H1 (cell line): ENCODE measurements around the gene SLC5A10. TPM values are rescaled to one million over a fixed set of nuclear protein-coding genes. Genes with fewer than 3 reads are reported as not detected.
"Not testable (repeated sequence)": the region's sequence is repeated elsewhere in the genome, so short reads cannot be mapped to it uniquely, and the experiment has no call there.

ENCODE experiments used
- CTCF ChIA-PET: fragments of 300-600 bp; sonication (Branson Sonifier 250); formaldehyde crosslinking; loops from one replicate; lab custom pipeline; 2021; ENCODE audit not compliant: partially characterized antibody; lab: Charles Lee
- POLR2A ChIA-PET: fragments of 300-600 bp; sonication (Branson Sonifier 250); formaldehyde crosslinking; loops from one replicate; lab custom pipeline; 2021; ENCODE audit warnings: inconsistent platforms; ENCODE audit not compliant: partially characterized antibody; lab: Charles Lee
- DNase-seq, 2 experiments: peaks; one replicate each; pipeline versions ENCODE4 v3.0.0 to v3.0.0-alpha.2; 2010 to 2022; ENCODE audit warnings: low spot score in 2 of 2, low read depth in 1 of 2, mixed read lengths in 1 of 2
- FAIRE-seq: peaks from 2 replicates; lab custom pipeline; 2011; peaks lifted over from hg19 to GRCh38; lab: Jason Lieb, UNC
- H2AFZ ChIP-seq: 2 replicates; pipeline ENCODE4 v1.8.1; 2012; ENCODE audit warnings: low read length, inconsistent platforms
- H2AK5ac ChIP-seq: 2 replicates; pipeline ENCODE4 v1.6.1; 2013; ENCODE audit warnings: low read depth, low read length
- H2BK120ac ChIP-seq: replicated peaks from 2 replicates; pipeline ENCODE3; 2013; ENCODE audit warnings: low read depth, low read length, inconsistent platforms
- H2BK12ac ChIP-seq: 2 replicates; pipeline ENCODE4 v1.6.1; 2013; ENCODE audit warnings: low read depth, low read length
- H2BK15ac ChIP-seq: 2 replicates; pipeline ENCODE4 v1.6.1; 2013; ENCODE audit warnings: low read length
- H2BK20ac ChIP-seq: 2 replicates; pipeline ENCODE4 v1.6.1; 2013; ENCODE audit warnings: low read length
- H2BK5ac ChIP-seq: 2 replicates; pipeline ENCODE4 v1.6.1; 2013; ENCODE audit warnings: low read depth, low read length
- H3K14ac ChIP-seq: 2 replicates; pipeline ENCODE4 v1.6.1; 2013; ENCODE audit warnings: inconsistent platforms; ENCODE audit not compliant: insufficient read length
- H3K18ac ChIP-seq: 2 replicates; pipeline ENCODE4 v1.6.1; 2013; ENCODE audit warnings: low read length; ENCODE audit errors: extremely low read depth
- H3K23ac ChIP-seq: 2 replicates; pipeline ENCODE4 v1.6.1; 2013; ENCODE audit warnings: inconsistent platforms; ENCODE audit not compliant: insufficient read length
- H3K23me2 ChIP-seq: 2 replicates; pipeline ENCODE4 v1.6.1; 2013; ENCODE audit warnings: low read depth, low read length
- H3K27ac ChIP-seq: 2 replicates; pipeline ENCODE4 v1.6.1; 2011; ENCODE audit warnings: low read depth, low read length, inconsistent platforms
- H3K27me3 ChIP-seq, 4 experiments: replicated peaks in 1 of 4; 1 replicate in 1 of 4; 2 replicates in 3 of 4; pipeline versions ENCODE4 v1.6.1 to v1.8.1; 2011 to 2013; ENCODE audit warnings: low read length in 3 of 4, mild to moderate bottlenecking in 3 of 4, inconsistent platforms in 2 of 4, mixed read lengths in 2 of 4, moderate library complexity in 1 of 4; ENCODE audit not compliant: control insufficient read depth in 3 of 4, insufficient read depth in 3 of 4; ENCODE audit errors: extremely low read depth in 1 of 4
- H3K36me3 ChIP-seq, 4 experiments: 2 replicates each; pipeline versions ENCODE4 v1.6.1 to v1.8.1; 2011 to 2013; ENCODE audit warnings: mild to moderate bottlenecking in 4 of 4, low read length in 3 of 4, moderate library complexity in 2 of 4, control low read depth in 1 of 4, inconsistent platforms in 1 of 4; ENCODE audit not compliant: insufficient read depth in 4 of 4, control insufficient read depth in 2 of 4
- H3K4ac ChIP-seq: replicated peaks from 2 replicates; pipeline ENCODE3; 2013; ENCODE audit warnings: low read length, low read depth, mixed read lengths, inconsistent platforms; ENCODE audit not compliant: insufficient read length
- H3K4me1 ChIP-seq, 4 experiments: replicated peaks in 1 of 4; 1 replicate in 1 of 4; 2 replicates in 3 of 4; pipeline versions ENCODE4 v1.6.1 to v1.8.1; 2011 to 2013; ENCODE audit warnings: low read length in 3 of 4, inconsistent platforms in 2 of 4, mixed read lengths in 1 of 4; ENCODE audit not compliant: insufficient read depth in 4 of 4, control insufficient read depth in 3 of 4
- H3K4me2 ChIP-seq, 2 experiments: 2 replicates each; pipeline versions ENCODE4 v1.6.1 to v1.8.1; 2011 to 2013; ENCODE audit warnings: low read depth in 2 of 2, low read length in 2 of 2, control low read depth in 1 of 2, inconsistent platforms in 1 of 2, mild to moderate bottlenecking in 1 of 2; ENCODE audit not compliant: insufficient read depth in 1 of 2
- H3K4me3 ChIP-seq, 4 experiments: fragments of 200-600, 300-600 bp in 1 of 4; sonication (generic), shearing (Covaris generic), sonication (Bioruptor Twin) in 1 of 4; 2 replicates each; pipeline versions ENCODE4 v1.5.1 to v1.8.1; 2011 to 2016; ENCODE audit warnings: low read length in 4 of 4, low read depth in 3 of 4, control low read depth in 2 of 4, inconsistent platforms in 2 of 4, mild to moderate bottlenecking in 2 of 4, mixed read lengths in 1 of 4, moderate library complexity in 1 of 4; ENCODE audit not compliant: insufficient read depth in 2 of 4; ENCODE audit errors: extremely low read depth in 1 of 4
- H3K56ac ChIP-seq: replicated peaks from 2 replicates; pipeline ENCODE3; 2013; ENCODE audit warnings: low read depth, mild to moderate bottlenecking, mixed read lengths, low read length, inconsistent platforms; ENCODE audit not compliant: insufficient read length
- H3K79me1 ChIP-seq: 2 replicates; pipeline ENCODE4 v1.6.1; 2013; ENCODE audit warnings: low read depth, low read length, control low read depth
- H3K79me2 ChIP-seq, 2 experiments: 2 replicates each; pipeline versions ENCODE4 v1.6.1 to v1.8.1; 2012 to 2013; ENCODE audit warnings: low read length in 2 of 2, mild to moderate bottlenecking in 2 of 2, inconsistent platforms in 1 of 2; ENCODE audit not compliant: insufficient read depth in 2 of 2, control insufficient read depth in 1 of 2
- H3K9ac ChIP-seq, 4 experiments: replicated peaks in 1 of 4; 1 replicate in 1 of 4; 2 replicates in 3 of 4; pipeline versions ENCODE4 v1.6.1 to v1.8.1; 2011 to 2013; ENCODE audit warnings: low read depth in 3 of 4, low read length in 3 of 4, control low read depth in 2 of 4, mild to moderate bottlenecking in 2 of 4, moderate library complexity in 2 of 4, inconsistent platforms in 1 of 4; ENCODE audit errors: extremely low read depth in 1 of 4
- H3K9me3 ChIP-seq, 2 experiments: 2 replicates each; pipeline versions ENCODE4 v1.6.1 to v1.8.1; 2012 to 2013; ENCODE audit warnings: mild to moderate bottlenecking in 2 of 2, moderate library complexity in 2 of 2, control low read depth in 1 of 2, inconsistent platforms in 1 of 2, low read depth in 1 of 2, low read length in 1 of 2, mixed read lengths in 1 of 2; ENCODE audit not compliant: insufficient read depth in 2 of 2
- H4K20me1 ChIP-seq, 2 experiments: replicated peaks in 1 of 2; 2 replicates each; pipeline versions ENCODE3 to v1.8.1; 2011 to 2013; ENCODE audit warnings: inconsistent platforms in 2 of 2, low read length in 2 of 2, mild to moderate bottlenecking in 1 of 2; ENCODE audit not compliant: insufficient read depth in 2 of 2, control insufficient read depth in 1 of 2
- H4K5ac ChIP-seq: 2 replicates; pipeline ENCODE4 v1.6.1; 2013; ENCODE audit warnings: low read length, low read depth, mixed read lengths, inconsistent platforms; ENCODE audit not compliant: insufficient read length
- H4K8ac ChIP-seq: 2 replicates; pipeline ENCODE4 v1.8.0; 2013; ENCODE audit warnings: mild to moderate bottlenecking, moderate library complexity, low read length, inconsistent platforms; ENCODE audit not compliant: insufficient read depth; ENCODE audit errors: extremely low read depth
- H4K91ac ChIP-seq: replicated peaks from 2 replicates; pipeline ENCODE3; 2013; ENCODE audit warnings: low read length, mixed read lengths, inconsistent platforms; ENCODE audit not compliant: insufficient read length
- WGBS, 2 experiments: shearing (Covaris generic) in 1 of 2; methylation state at CpG; one replicate each; pipeline versions ENCODE4 v1.1.6 to v1.1.7; 2013 to 2015; ENCODE audit warnings: low lambda C conversion rate in 2 of 2, mixed read lengths in 2 of 2, inconsistent platforms in 1 of 2, low coverage in 1 of 2, missing lambda C conversion rate in 1 of 2; ENCODE audit not compliant: insufficient replicate concordance in 2 of 2, insufficient coverage in 1 of 2, insufficient read length in 1 of 2; ENCODE audit errors: extremely low coverage in 1 of 2, missing lambda C conversion rate in 1 of 2; 5-methylcytosine and 5-hydroxymethylcytosine counted together
- polyA plus RNA-seq, 7 experiments: library from polyadenylated mRNA; depleted of rRNA in 3 of 7; stranded (reverse) in 5 of 7; unstranded in 2 of 7; fragments of >200 nt in 5 of 7; fragments of 200-250 nt in 2 of 7; gene quantifications; 1 replicate in 5 of 7; 2 replicates in 1 of 7; 4 replicates in 1 of 7; pipeline versions ENCODE4 v1.2.1 to v1.2.3, GENCODE V29; 2011 to 2013; ENCODE audit warnings: missing spikeins in 2 of 7, mixed read lengths in 2 of 7
- total RNA-seq: library from RNA; stranded (reverse); fragmentation: NEBNext Ultra II Directional; extraction: Animal tissue kit (Norgen Biotek cat#: 25700); gene quantifications from 2 replicates; pipeline ENCODE4 v1.2.1, GENCODE V29; 2021

Gene SLC5A10
- total and polyA plus RNA-seq, 2 of the 8 experiments (the other 6 are each of a cell fraction or from before 2014, with no cell fraction given), result 0.05 to 0.11 TPM

- H2AK5ac ChIP-seq, H4K8ac ChIP-seq, H3K4me3 ChIP-seq, H2BK5ac ChIP-seq, POLR2A ChIA-PET, H3K23ac ChIP-seq, H2BK20ac ChIP-seq, H3K4ac ChIP-seq, H2AFZ ChIP-seq, H2BK120ac ChIP-seq, FAIRE-seq, H4K5ac ChIP-seq, H3K36me3 ChIP-seq, H3K23me2 ChIP-seq, H3K79me2 ChIP-seq, H3K56ac ChIP-seq, H3K27ac ChIP-seq, H4K20me1 ChIP-seq, H3K14ac ChIP-seq, CTCF ChIA-PET, H3K18ac ChIP-seq, H4K91ac ChIP-seq, DNase-seq, H3K9me3 ChIP-seq, H3K4me1 ChIP-seq, H3K4me2 ChIP-seq, H3K9ac ChIP-seq, H3K79me1 ChIP-seq, H2BK15ac ChIP-seq, H3K27me3 ChIP-seq, H2BK12ac ChIP-seq: not testable (repeated sequence)
- WGBS, 2 experiments, result no CpG with 5 or more reads among the region's 12 CpGs
Measured at GRCh38 chr17:19038730-19039129, 86.8 kb downstream of the SLC5A10 start.

- H2BK15ac ChIP-seq, H2BK12ac ChIP-seq, H2BK5ac ChIP-seq, H2BK120ac ChIP-seq, H3K4me3 ChIP-seq, H3K9me3 ChIP-seq, H4K5ac ChIP-seq, FAIRE-seq, H3K14ac ChIP-seq, H3K4me1 ChIP-seq, H4K8ac ChIP-seq, H3K79me2 ChIP-seq, H3K56ac ChIP-seq, H3K18ac ChIP-seq, H3K23ac ChIP-seq, H4K91ac ChIP-seq, H2AFZ ChIP-seq, DNase-seq, H3K27me3 ChIP-seq, H3K79me1 ChIP-seq, H3K36me3 ChIP-seq, POLR2A ChIA-PET, H4K20me1 ChIP-seq, CTCF ChIA-PET, H3K23me2 ChIP-seq, H2BK20ac ChIP-seq, H3K4ac ChIP-seq, H2AK5ac ChIP-seq, H3K9ac ChIP-seq, H3K27ac ChIP-seq, H3K4me2 ChIP-seq: not testable (repeated sequence)
- no CpG with 5 or more reads among the region's 9 CpGs for WGBS, 2 experiments
Measured at GRCh38 chr17:19040350-19040749, 88.4 kb downstream of the SLC5A10 start.
